GM19397 (cell line): Measurements from ENCODE around the gene ATP6V0B.

Experiments used
- ATAC-seq: cut with Tn5 transposase; IDR thresholded peaks from one replicate; pipeline ENCODE4 v1.9.1; 2021; ENCODE audit warnings: mild to moderate bottlenecking, moderate library complexity; ENCODE audit not compliant: unreplicated experiment

ATP6V0B gene

GRCh38 chr1:43999455-43999854 is 24.7 kb downstream of the ATP6V0B start:
- ATAC-seq = no peak

GRCh38 chr1:44000122-44000665 is 25.4 kb downstream of the ATP6V0B start:
- no peak for ATAC-seq

- ATAC-seq = no peak
Observed at GRCh38 chr1:44002165-44002564, 27.4 kb downstream of the ATP6V0B start.

GRCh38 chr1:44002606-44003157 is 27.9 kb downstream of the ATP6V0B start:
- ATAC-seq = no peak

- no peak for ATAC-seq
Observed at GRCh38 chr1:44008259-44008658, 33.5 kb downstream of the ATP6V0B start.

- ATAC-seq = no peak
Observed at GRCh38 chr1:44010935-44011471, 36.2 kb downstream of the ATP6V0B start.

GRCh38 chr1:44012404-44012803 is 37.6 kb downstream of the ATP6V0B start:
- no peak for ATAC-seq

GRCh38 chr1:44012941-44013609 is 38.3 kb downstream of the ATP6V0B start:
- ATAC-seq = no peak

- ATAC-seq = no peak
Observed at GRCh38 chr1:44013949-44014348, 39.2 kb downstream of the ATP6V0B start.

GRCh38 chr1:44014365-44015104 is 39.8 kb downstream of the ATP6V0B start:
- ATAC-seq = no peak

- ATAC-seq = no peak
Observed at GRCh38 chr1:44015206-44015605, 40.4 kb downstream of the ATP6V0B start.

- ATAC-seq = no peak
Observed at GRCh38 chr1:44016041-44016889, 41.5 kb downstream of the ATP6V0B start.

GRCh38 chr1:44016890-44017400 is 42.2 kb downstream of the ATP6V0B start:
- ATAC-seq = no peak

- no peak for ATAC-seq
Observed at GRCh38 chr1:44019466-44019948, 44.7 kb downstream of the ATP6V0B start.

GRCh38 chr1:44020464-44020863 is 45.7 kb downstream of the ATP6V0B start:
- ATAC-seq = no peak

- ATAC-seq = no peak
Observed at GRCh38 chr1:44021156-44021555, 46.4 kb downstream of the ATP6V0B start.

GRCh38 chr1:44021581-44022321 is 47.0 kb downstream of the ATP6V0B start:
- no peak for ATAC-seq

GRCh38 chr1:44024031-44024902 is 49.5 kb downstream of the ATP6V0B start:
- no peak for ATAC-seq
